HL-60 (cell line): ENCODE results near the gene OR51Q1.

Source experiments
- DNase-seq, 2 experiments: peaks; one replicate each; pipeline ENCODE4 v3.0.0-alpha.2; 2010 to 2020; ENCODE audit warnings: low read depth in 1 of 2, low spot score in 1 of 2
- H3K27ac ChIP-seq: fragments of 250-450 bp; sonication (Bioruptor Pico); replicated peaks from 2 replicates; pipeline ENCODE4 v1.5.1; 2020; ENCODE audit warnings: mild to moderate bottlenecking, moderate library complexity
- H3K27me3 ChIP-seq: fragments of 250-450 bp; sonication (Bioruptor Pico); 2 replicates; pipeline ENCODE4 v1.5.1; 2021; ENCODE audit warnings: mild to moderate bottlenecking, moderate library complexity; ENCODE audit not compliant: insufficient read depth, poor library complexity, severe bottlenecking
- H3K4me3 ChIP-seq: replicated peaks from 2 replicates; pipeline ENCODE4 v1.5.1; 2011; ENCODE audit warnings: mild to moderate bottlenecking, control low read depth, low read length; ENCODE audit not compliant: insufficient read depth
- GABPA ChIP-seq: IDR thresholded peaks from 2 replicates; pipeline ENCODE4 v1.6.1; 2012; ENCODE audit warnings: low read depth
- POLR2AphosphoS5 ChIP-seq: IDR thresholded peaks from 2 replicates; pipeline ENCODE4 v1.6.1; 2012; ENCODE audit warnings: low read depth
- SPI1 ChIP-seq: IDR thresholded peaks from 2 replicates; pipeline ENCODE4 v1.6.1; 2012; ENCODE audit warnings: low read depth, mild to moderate bottlenecking, borderline replicate concordance
- TF ChIP-seq, protein P1 (sequence below): IDR thresholded peaks from 2 replicates; pipeline ENCODE4 v1.6.1; 2012; ENCODE audit warnings: low read depth; ENCODE audit not compliant: insufficient replicate concordance
- TF ChIP-seq, protein P2 (sequence below): IDR thresholded peaks from one replicate; pipeline ENCODE4 v1.5.1; 2011; ENCODE audit warnings: low read length, control low read depth, inconsistent platforms; ENCODE audit not compliant: insufficient read depth

Gene OR51Q1

DNA sequence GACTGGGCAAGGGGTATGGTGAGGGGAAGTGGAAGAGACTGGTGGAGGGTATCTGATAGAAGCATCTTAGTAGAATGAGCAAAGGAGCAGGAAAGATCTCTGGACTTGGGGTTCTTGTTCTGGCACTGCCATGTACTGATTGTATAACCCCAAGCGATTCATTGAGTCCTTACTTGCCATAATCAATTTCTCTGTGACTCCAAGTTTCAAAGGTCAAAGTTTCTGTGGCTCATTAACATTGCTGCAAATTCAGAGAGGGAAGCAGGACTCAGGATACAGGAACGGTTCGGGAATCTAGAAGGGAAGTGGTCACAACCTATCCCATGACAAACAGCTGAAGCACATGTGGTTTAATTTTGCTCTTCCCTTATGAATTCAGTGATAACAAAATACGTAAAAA is 27.5 kb downstream of the OR51Q1 start:
- no peak overlapping the region for H3K27ac ChIP-seq
- TF ChIP-seq SPI1 (no peak), GABPA (no peak), POLR2AphosphoS5 (no peak)
- TF ChIP-seq, protein P1, sequence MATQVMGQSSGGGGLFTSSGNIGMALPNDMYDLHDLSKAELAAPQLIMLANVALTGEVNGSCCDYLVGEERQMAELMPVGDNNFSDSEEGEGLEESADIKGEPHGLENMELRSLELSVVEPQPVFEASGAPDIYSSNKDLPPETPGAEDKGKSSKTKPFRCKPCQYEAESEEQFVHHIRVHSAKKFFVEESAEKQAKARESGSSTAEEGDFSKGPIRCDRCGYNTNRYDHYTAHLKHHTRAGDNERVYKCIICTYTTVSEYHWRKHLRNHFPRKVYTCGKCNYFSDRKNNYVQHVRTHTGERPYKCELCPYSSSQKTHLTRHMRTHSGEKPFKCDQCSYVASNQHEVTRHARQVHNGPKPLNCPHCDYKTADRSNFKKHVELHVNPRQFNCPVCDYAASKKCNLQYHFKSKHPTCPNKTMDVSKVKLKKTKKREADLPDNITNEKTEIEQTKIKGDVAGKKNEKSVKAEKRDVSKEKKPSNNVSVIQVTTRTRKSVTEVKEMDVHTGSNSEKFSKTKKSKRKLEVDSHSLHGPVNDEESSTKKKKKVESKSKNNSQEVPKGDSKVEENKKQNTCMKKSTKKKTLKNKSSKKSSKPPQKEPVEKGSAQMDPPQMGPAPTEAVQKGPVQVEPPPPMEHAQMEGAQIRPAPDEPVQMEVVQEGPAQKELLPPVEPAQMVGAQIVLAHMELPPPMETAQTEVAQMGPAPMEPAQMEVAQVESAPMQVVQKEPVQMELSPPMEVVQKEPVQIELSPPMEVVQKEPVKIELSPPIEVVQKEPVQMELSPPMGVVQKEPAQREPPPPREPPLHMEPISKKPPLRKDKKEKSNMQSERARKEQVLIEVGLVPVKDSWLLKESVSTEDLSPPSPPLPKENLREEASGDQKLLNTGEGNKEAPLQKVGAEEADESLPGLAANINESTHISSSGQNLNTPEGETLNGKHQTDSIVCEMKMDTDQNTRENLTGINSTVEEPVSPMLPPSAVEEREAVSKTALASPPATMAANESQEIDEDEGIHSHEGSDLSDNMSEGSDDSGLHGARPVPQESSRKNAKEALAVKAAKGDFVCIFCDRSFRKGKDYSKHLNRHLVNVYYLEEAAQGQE, result no peak
- TF ChIP-seq, protein P2, sequence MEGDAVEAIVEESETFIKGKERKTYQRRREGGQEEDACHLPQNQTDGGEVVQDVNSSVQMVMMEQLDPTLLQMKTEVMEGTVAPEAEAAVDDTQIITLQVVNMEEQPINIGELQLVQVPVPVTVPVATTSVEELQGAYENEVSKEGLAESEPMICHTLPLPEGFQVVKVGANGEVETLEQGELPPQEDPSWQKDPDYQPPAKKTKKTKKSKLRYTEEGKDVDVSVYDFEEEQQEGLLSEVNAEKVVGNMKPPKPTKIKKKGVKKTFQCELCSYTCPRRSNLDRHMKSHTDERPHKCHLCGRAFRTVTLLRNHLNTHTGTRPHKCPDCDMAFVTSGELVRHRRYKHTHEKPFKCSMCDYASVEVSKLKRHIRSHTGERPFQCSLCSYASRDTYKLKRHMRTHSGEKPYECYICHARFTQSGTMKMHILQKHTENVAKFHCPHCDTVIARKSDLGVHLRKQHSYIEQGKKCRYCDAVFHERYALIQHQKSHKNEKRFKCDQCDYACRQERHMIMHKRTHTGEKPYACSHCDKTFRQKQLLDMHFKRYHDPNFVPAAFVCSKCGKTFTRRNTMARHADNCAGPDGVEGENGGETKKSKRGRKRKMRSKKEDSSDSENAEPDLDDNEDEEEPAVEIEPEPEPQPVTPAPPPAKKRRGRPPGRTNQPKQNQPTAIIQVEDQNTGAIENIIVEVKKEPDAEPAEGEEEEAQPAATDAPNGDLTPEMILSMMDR, result no peak
- no peak overlapping the region for H3K4me3 ChIP-seq
- no peaks in the 10 kb centered on the region for H3K27me3 ChIP-seq
- no peak for DNase-seq

DNA sequence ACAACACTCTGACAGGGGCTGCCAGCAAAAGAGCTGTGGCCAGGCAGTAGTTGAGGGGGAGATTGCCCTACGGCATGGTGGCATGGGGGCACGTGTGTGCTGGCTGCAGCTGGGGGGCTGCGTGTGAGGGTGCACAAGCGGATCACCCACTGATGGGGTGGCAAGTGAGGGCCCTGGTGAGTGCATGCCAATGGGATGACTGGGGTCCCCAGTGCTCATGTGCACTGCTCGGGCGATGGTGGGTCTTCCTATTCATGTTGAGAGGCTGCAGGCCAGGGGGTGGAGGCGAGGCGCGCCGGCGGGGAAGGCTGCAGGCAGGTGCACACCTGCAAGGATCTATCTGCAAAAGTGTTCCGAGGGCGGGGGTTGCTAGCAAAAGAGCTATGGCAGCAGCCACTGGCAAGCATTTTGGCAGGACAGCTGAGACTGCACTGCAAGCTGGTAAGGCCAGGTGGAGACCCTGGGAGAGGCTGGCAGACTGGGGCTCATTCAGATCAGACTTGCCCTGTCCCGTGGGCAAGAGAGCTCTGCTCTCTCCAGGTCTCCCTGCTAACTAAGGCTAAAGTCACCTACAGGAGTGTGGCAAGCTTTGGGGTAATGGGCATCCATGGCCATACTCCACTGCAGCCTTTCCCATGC is 39.2 kb downstream of the OR51Q1 start:
- Histone ChIP-seq H3K27me3 (no peaks in the 10 kb centered on the region), H3K27ac (no peak overlapping the region), H3K4me3 (no peak overlapping the region)
- DNase-seq, result no peak
- no peak for TF ChIP-seq SPI1
- no peak for TF ChIP-seq POLR2AphosphoS5
- TF ChIP-seq, protein P1, result no peak
- TF ChIP-seq, protein P2, result no peak
- no peak for TF ChIP-seq GABPA

DNA sequence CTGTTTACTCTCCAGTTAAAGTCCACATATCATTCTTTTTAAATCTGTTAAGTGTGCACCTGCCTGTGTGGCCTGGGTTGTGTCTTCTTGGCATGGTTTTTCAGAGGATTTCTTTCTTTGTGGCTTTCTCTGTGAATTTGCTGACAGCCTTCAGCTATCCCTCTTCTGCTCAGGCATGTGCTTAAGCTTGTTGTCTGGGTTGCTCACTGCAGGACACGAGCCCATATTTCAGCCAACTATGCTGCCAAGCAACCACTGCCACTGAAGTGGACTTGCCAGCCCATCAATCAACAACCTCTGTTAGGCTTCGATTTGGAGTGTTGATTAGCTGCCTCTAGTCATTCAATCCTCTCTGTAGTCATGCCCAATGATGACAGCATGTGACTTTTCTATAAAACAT is 45.6 kb downstream of the OR51Q1 start:
- Histone ChIP-seq H3K4me3 (no peak overlapping the region), H3K27ac (no peak overlapping the region), H3K27me3 (no peaks in the 10 kb centered on the region)
- TF ChIP-seq GABPA, result no peak
- TF ChIP-seq, protein P2, result no peak
- no peak for DNase-seq
